HG03432 (cell line): ENCODE data around the gene OGA.
A peak's percentile ranks its signal among the peaks of the same experiment; 100 is the strongest.

ENCODE experiments used
- ATAC-seq: cut with Tn5 transposase; IDR thresholded peaks from one replicate; pipeline ENCODE4 v1.9.1; 2021; ENCODE audit warnings: mild to moderate bottlenecking, moderate library complexity; ENCODE audit not compliant: unreplicated experiment

Gene OGA

GRCh38 chr10:101818119-101818871 lies at the start of gene OGA:
OGA (minus strand) TSS chr10:101818444; CDS start chr10:101818022, 422 bp downstream.
- ATAC-seq = peak; percentile 85

- ATAC-seq = no peak
Measured at GRCh38 chr10:101867931-101868330, 49.7 kb upstream of the OGA start.

- ATAC-seq = no peak
Measured at GRCh38 chr10:101859530-101859929, 41.3 kb upstream of the OGA start.

GRCh38 chr10:101858723-101859500 lies 40.7 kb upstream of the OGA start:
- ATAC-seq = peak; percentile 76

- no peak for ATAC-seq
Measured at GRCh38 chr10:101857802-101858476, 39.7 kb upstream of the OGA start.

DNA sequence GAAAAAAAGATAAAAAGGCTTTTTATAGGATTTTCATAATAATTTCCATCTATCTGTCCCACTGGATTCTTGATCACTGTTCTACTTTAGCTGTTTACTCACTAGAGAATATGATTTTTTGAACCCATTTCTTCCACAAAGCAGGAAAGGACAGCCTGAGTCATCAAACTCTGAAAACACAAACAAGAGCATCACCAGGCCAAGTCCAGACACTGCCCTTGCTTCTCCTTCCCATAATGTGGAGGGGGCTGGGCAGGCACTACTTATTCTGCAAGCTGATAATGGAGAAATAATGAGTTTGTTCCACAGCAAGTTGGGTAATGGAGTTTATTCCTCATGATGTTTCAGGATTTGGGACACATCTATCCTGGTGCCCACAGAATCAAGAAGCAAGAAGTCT lies 38.4 kb upstream of the OGA start:
- ATAC-seq = no peak

- ATAC-seq = no peak
Measured at GRCh38 chr10:101851411-101852116, 33.3 kb upstream of the OGA start.

- ATAC-seq = no peak
Measured at GRCh38 chr10:101850749-101851148, 32.5 kb upstream of the OGA start.

- ATAC-seq = no peak
Measured at GRCh38 chr10:101848894-101849351, 30.7 kb upstream of the OGA start.

GRCh38 chr10:101848408-101848807 lies 30.2 kb upstream of the OGA start:
- ATAC-seq = no peak

GRCh38 chr10:101845893-101846292 lies 27.6 kb upstream of the OGA start:
- no peak for ATAC-seq

DNA sequence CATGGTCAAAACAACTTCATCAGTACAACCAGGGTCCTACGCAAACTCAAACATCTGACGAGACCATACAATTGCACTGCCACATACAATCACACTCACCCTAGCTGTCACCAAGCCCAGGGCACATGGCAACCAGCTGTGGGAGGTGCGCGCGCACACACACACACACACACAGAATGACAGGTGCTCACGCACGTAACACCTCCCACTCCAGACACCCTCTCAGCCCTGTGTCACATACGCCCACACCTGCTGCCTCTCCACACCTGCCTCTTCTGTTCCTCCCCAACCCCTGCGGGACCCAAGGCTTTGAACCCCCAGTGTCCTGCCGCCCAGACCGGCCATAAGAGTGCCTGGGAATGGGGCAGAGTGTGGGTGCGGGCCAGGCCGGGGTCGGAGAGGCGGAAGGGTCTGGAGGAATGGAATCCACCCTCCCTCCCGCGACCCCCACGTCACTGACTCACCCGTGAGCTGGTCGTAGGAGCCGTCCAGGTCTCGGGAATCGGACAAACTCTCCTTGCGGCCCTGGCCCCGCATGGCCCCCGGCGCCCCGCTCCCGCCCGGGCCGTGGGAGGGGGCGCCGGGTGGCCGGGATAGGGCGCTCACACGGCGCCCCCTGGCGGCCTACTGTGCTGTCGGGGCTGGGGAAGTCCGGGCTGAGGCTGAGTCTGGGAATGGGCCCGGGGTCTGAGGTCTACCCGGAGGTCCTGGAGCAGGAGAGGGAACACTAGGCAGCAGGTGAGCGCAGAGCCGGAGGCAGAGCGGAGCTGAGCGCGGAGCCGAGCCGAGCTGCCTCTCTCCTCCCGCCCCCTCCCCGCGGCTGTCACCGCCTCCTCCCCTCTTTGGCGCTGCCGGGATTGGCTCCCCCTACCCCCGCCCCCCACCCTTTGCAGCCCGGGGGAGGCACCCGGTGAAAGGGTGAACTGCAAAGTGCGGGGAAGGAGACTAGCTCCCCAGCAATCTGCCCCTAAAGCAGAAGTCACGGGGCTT lies 25.1 kb upstream of the OGA start, which contains the start of gene KCNIP2:
Gene KCNIP2, minus strand, starts transcription at position 769 of the 990 bp plus-strand sequence. Its CDS starts 232 bp downstream, at position 537.
- no peak for ATAC-seq

- ATAC-seq = no peak
Measured at GRCh38 chr10:101841826-101842225, 23.6 kb upstream of the OGA start.

GRCh38 chr10:101840741-101841453 lies 22.7 kb upstream of the OGA start:
- ATAC-seq = peak; percentile 73

GRCh38 chr10:101840102-101840684 lies 21.9 kb upstream of the OGA start:
- ATAC-seq = no peak

GRCh38 chr10:101839416-101840063 lies 21.3 kb upstream of the OGA start:
- ATAC-seq = no peak

DNA sequence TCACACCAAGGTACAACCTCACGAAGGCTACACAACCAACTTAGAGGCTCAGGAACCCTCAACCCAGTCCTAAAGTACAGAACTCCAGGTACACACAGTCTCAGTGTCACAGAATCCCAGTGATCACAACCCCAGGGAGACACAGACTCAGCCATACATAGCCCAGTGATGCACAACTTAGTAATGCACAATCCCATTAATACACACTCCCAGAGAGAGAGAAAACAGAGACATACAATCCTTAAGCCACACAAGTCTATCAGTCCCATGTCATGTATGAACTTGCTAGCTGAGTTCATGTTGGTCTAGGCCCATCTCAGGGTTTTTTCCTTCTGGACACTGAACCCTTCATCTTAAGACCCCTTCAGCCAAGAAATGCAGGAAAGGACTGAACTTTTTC lies 20.8 kb upstream of the OGA start:
- ATAC-seq = no peak

DNA sequence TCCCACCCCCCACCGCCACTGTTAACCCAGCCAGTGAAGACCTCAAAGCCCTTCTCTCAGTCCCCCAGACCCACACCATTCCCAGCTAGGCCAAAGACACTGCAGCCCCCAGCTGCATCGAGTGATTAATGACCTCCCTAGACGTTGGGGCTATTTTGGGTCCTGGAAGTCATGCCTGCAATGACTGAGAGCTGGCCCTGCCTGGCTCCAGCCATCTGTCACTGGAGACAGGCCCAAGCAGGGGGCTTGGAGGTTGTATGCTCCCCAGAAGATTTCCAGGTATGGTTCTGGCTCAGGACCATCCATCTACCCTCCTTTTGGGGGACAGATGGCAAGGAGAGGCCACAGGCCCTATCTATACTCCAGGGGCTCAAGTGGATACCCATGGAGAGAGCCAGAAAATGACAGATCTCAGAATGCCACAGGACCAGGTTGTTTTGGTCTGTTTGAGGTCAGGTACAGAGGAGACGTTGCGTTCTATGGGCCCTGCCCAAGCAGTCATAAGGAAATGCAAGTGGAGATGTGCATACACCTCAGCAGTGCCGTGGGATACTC lies 20.2 kb upstream of the OGA start:
- ATAC-seq = no peak
